ENCODE data around the gene EGF. TPM values are rescaled to one million over a fixed set of nuclear protein-coding genes. Genes with fewer than 3 reads are reported as not detected.

The EGF gene
- total RNA-seq, 4 donors from 2014 or later = 0.80 to 14.1 (median 5.2) TPM

DNA sequence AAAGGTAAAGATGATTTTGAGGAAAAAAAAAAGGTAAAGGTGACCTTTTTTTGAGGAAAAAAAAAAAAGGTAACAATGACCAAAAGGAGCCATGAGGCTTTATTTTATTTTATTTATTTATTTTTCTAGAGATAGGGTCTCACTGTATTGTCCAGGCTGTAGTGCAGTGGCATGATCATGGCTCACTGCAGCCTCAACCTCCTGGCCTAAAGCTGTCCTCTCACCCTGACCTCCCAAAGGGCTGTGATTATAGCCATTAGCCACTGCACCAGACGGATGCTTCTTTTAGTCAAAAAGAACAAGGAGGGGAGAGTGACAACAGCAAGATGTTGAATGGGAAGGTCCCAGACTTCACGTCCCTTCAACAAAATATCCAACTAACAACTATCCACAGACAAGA, 34.3 kb upstream of the EGF start:
- TF ChIP-seq, protein P1, sequence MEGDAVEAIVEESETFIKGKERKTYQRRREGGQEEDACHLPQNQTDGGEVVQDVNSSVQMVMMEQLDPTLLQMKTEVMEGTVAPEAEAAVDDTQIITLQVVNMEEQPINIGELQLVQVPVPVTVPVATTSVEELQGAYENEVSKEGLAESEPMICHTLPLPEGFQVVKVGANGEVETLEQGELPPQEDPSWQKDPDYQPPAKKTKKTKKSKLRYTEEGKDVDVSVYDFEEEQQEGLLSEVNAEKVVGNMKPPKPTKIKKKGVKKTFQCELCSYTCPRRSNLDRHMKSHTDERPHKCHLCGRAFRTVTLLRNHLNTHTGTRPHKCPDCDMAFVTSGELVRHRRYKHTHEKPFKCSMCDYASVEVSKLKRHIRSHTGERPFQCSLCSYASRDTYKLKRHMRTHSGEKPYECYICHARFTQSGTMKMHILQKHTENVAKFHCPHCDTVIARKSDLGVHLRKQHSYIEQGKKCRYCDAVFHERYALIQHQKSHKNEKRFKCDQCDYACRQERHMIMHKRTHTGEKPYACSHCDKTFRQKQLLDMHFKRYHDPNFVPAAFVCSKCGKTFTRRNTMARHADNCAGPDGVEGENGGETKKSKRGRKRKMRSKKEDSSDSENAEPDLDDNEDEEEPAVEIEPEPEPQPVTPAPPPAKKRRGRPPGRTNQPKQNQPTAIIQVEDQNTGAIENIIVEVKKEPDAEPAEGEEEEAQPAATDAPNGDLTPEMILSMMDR (IDR thresholded peaks at IDR 0.05) = no peak
- no peak for TF ChIP-seq POLR2A (IDR thresholded peaks at IDR 0.05)
- Histone ChIP-seq H3K27ac (no peak overlapping the region), H3K27me3 (no peaks in the 10 kb centered on the region), H3K36me3 (no peaks in the 10 kb centered on the region), H3K4me1 (no peaks in the 10 kb centered on the region), H3K9me3 (no peaks in the 10 kb centered on the region), H3K4me3 (no peak overlapping the region)
- DNase-seq = no peak

DNA sequence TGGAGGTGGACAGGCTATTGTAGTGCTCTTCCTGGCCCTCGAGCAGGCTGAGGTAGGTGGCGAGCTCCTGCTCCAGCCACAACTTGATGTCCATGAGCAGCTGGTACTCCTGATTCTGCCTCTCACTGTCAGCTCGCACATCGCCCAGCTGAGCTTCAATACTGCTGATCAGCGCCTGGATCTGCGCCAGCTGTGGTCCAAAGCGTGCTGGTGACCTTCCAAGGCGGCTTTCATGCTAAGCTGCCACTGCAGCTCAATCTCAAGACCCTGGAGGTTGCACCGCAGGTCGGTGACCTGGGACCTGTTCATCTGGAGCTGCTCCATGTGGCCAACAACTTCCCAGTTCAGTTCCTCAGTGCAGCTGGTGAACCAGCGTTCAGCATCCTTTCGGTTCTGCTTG, 33.6 kb upstream of the EGF start:
- no peak overlapping the region for H3K4me3 ChIP-seq
- H3K4me1 ChIP-seq = no peaks in the 10 kb centered on the region
- H3K36me3 ChIP-seq = no peaks in the 10 kb centered on the region
- H3K27ac ChIP-seq = no peak overlapping the region
- TF ChIP-seq, protein P1 (IDR thresholded peaks at IDR 0.05) = no peak
- no peak for DNase-seq
- H3K9me3 ChIP-seq = no peaks in the 10 kb centered on the region
- no peaks in the 10 kb centered on the region for H3K27me3 ChIP-seq

DNA sequence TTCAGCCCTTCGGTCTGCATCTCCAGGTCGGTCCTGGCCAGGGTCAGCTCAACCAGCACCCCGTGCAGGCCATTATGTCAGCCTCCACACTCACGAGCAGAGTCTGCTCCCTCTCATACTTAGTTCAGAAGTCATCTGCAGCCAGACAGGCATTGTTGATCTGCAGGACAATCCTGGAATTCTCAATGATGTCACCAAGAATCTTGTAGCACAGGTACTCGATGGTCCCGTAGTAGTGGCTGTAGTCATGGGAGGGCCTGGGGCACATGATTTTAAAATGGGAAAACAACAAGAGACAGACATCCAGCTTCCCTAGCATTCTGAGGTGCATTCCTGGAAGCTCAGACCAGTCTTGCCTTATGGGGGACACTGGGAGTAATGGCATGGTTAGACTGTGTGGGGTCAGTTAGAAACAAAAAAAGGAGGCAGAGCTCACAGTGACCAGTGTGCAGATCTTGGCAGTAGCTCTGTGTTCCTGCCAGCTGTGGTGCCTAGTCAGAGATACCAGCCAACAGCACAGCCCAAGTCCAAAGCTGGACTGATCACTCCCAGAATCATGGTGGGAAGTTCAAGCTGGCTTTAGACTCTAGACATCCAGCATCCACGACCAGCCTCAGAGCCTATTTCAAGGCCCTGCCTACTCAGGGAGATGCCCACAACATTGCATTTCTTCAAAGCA, 32.9 kb upstream of the EGF start:
- no peaks in the 10 kb centered on the region for H3K27me3 ChIP-seq
- no peak for DNase-seq
- no peak overlapping the region for H3K4me3 ChIP-seq

DNA sequence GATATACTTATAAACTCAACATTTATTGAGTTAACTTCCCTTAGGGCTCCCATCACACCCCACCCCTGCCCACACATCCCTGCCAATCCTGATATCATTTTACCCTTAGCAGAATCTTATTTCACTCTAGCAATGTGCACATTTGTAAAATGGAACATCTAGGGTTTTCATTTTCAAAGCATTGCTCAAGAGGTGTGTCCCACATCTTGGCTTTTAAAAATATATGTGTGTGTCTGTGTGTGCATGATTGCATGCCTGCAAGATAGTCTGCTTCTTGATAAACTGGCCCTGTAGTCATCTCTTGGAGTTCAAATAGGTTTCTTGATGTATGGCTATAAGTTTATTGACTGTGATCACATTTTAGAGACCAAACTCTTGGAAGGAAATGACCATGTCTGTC, 26.4 kb upstream of the EGF start:
- no peak overlapping the region for H3K27ac ChIP-seq
- H3K4me1 ChIP-seq = no peaks in the 10 kb centered on the region
- no peak for DNase-seq
- H3K36me3 ChIP-seq = no peaks in the 10 kb centered on the region
- H3K9me3 ChIP-seq = no peaks in the 10 kb centered on the region
- H3K27me3 ChIP-seq = no peaks in the 10 kb centered on the region
- TF ChIP-seq, protein P1 (IDR thresholded peaks at IDR 0.05) = no peak
- TF ChIP-seq POLR2A (IDR thresholded peaks at IDR 0.05) = no peak
- H3K4me3 ChIP-seq = no peak overlapping the region

More for the DNA sequence above, 32.9 kb upstream of the EGF start:
- Histone ChIP-seq H3K9me3 (no peaks in the 10 kb centered on the region), H3K36me3 (no peaks in the 10 kb centered on the region), H3K27ac (no peak overlapping the region), H3K4me1 (no peaks in the 10 kb centered on the region)
- TF ChIP-seq POLR2A (IDR thresholded peaks at IDR 0.05) = no peak
- TF ChIP-seq, protein P1 (IDR thresholded peaks at IDR 0.05) = no peak

DNA sequence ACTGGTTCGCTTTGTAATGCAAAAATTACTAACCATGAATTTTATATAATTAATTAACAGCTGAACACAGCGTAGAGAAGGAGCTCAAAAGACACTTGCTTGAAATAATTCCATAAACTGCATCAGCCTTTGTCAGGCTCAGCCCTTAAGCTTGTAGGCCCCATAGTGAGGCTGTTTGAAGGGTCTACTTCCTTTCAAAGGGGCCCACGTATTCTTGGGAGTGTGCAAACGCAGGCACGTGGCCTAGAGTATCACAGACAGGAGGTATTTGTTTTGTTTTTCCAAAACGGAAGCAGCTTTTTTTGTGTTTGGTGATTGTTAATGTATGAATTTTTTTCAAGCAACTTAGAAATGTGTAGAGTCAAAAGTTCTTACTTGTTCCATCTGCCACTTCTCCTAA, 25.6 kb upstream of the EGF start:
- TF ChIP-seq, protein P1 (IDR thresholded peaks at IDR 0.05) = no peak
- no peak for TF ChIP-seq POLR2A (IDR thresholded peaks at IDR 0.05)
- H3K4me1 ChIP-seq = no peaks in the 10 kb centered on the region
- DNase-seq = no peak

DNA sequence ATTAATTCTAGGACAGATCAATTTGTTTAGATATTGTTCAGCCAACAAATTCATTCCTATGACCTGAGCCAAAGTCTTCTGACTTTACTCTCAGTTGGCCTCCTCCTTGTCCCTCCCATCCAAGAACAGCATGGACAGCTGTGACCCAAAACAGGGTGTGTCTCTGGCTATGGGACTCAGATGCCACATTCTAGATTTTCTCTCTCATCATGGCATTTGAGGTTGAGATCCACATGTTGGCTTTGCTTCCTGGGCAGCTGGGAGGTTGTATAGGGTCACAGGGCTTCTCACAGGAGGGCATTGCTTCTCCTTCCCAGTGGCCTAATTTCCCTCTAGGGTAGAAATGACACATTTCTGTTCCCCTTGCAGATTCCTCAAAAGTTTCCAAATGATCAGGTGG, 22.6 kb upstream of the EGF start:
- H3K4me3 ChIP-seq = no peak overlapping the region
- no peak for DNase-seq
- H3K36me3 ChIP-seq = no peaks in the 10 kb centered on the region
- H3K4me1 ChIP-seq = no peaks in the 10 kb centered on the region
- no peak for TF ChIP-seq POLR2A (IDR thresholded peaks at IDR 0.05)
- TF ChIP-seq, protein P1 (IDR thresholded peaks at IDR 0.05) = no peak
- no peaks in the 10 kb centered on the region for H3K27me3 ChIP-seq
- no peaks in the 10 kb centered on the region for H3K9me3 ChIP-seq
- no peak overlapping the region for H3K27ac ChIP-seq

More for the DNA sequence above, 25.6 kb upstream of the EGF start:
- H3K27ac ChIP-seq = no peak overlapping the region
- no peaks in the 10 kb centered on the region for H3K9me3 ChIP-seq
- no peaks in the 10 kb centered on the region for H3K36me3 ChIP-seq
- no peak overlapping the region for H3K4me3 ChIP-seq
- no peaks in the 10 kb centered on the region for H3K27me3 ChIP-seq
